Endothelial cell of umbilical vein (primary cell): ENCODE measurements around the gene ATF5. TPM values are rescaled to one million over a fixed set of nuclear protein-coding genes. Genes with fewer than 3 reads are reported as not detected.

Experiments
- BruUV-seq: library from RNA; stranded (reverse); fragments of 400-500 nt; replicated peaks from 2 replicates; lab custom pipeline; 2021; lab: Mats Ljungman, UMichigan
- CTCF ChIA-PET: fragments of 300-600, 350-600 bp; sonication (Branson Sonifier 250); formaldehyde crosslinking; loops from one replicate; lab custom pipeline; 2021; ENCODE audit warnings: antibody characterized with exemption, inconsistent platforms; lab: Charles Lee
- POLR2A ChIA-PET: fragments of 300-600, 350-600 bp; sonication (Branson Sonifier 250); formaldehyde crosslinking; loops from one replicate; lab custom pipeline; 2021; ENCODE audit warnings: antibody characterized with exemption, inconsistent platforms; lab: Charles Lee
- DNase-seq: peaks from one replicate; pipeline ENCODE4 v3.0.0-alpha.2; 2011; ENCODE audit warnings: low read depth, low spot score
- FAIRE-seq: peaks from 2 replicates; lab custom pipeline; 2011; peaks lifted over from hg19 to GRCh38; lab: Jason Lieb, UNC
- H2AFZ ChIP-seq: 2 replicates; pipeline ENCODE4 v1.6.0; 2012; ENCODE audit warnings: low read depth, low read length, control low read depth, inconsistent platforms
- H3K27ac ChIP-seq: 2 replicates; pipeline ENCODE4 v1.5.1; 2011; ENCODE audit warnings: low read depth, mild to moderate bottlenecking, control low read depth, low read length, moderate library complexity; ENCODE audit not compliant: insufficient read depth
- H3K27me3 ChIP-seq, 2 experiments: 2 replicates each; pipeline versions ENCODE4 v1.6.0 to v1.6.1; 2011; ENCODE audit warnings: low read length in 2 of 2, mixed read lengths in 1 of 2; ENCODE audit not compliant: control insufficient read depth in 2 of 2, insufficient read depth in 2 of 2
- H3K36me3 ChIP-seq, 2 experiments: 2 replicates in 1 of 2; 3 replicates in 1 of 2; pipeline ENCODE4 v1.5.1; 2011; ENCODE audit warnings: low read length in 2 of 2, mild to moderate bottlenecking in 1 of 2, moderate library complexity in 1 of 2; ENCODE audit not compliant: control insufficient read depth in 2 of 2, insufficient read depth in 2 of 2; ENCODE audit errors: extremely low read depth in 1 of 2
- H3K4me1 ChIP-seq: 3 replicates; pipeline ENCODE4 v1.5.1; 2011; ENCODE audit warnings: mild to moderate bottlenecking, low read length; ENCODE audit not compliant: control insufficient read depth, insufficient read depth; ENCODE audit errors: extremely low read depth
- H3K4me2 ChIP-seq: 2 replicates; pipeline ENCODE4 v1.6.1; 2011; ENCODE audit warnings: low read length, control low read depth, mixed read lengths; ENCODE audit not compliant: insufficient read depth
- H3K4me3 ChIP-seq, 3 experiments: fragments of 200-600 bp in 1 of 3; sonication (generic), shearing (Covaris generic) in 1 of 3; replicated peaks in 1 of 3; 2 replicates each; pipeline ENCODE4 v1.5.1; 2011 to 2016; ENCODE audit warnings: control low read depth in 3 of 3, low read length in 3 of 3, mild to moderate bottlenecking in 2 of 3, inconsistent platforms in 1 of 3, low read depth in 1 of 3, moderate library complexity in 1 of 3; ENCODE audit not compliant: insufficient read depth in 1 of 3
- H3K79me2 ChIP-seq: 2 replicates; pipeline ENCODE4 v1.6.0; 2012; ENCODE audit warnings: low read length, inconsistent platforms; ENCODE audit not compliant: control insufficient read depth, insufficient read depth
- H3K9ac ChIP-seq: replicated peaks from 2 replicates; pipeline ENCODE3; 2011; ENCODE audit warnings: low read length, control low read depth; ENCODE audit not compliant: insufficient read depth; ENCODE audit errors: extremely low read depth
- H3K9me1 ChIP-seq: replicated peaks from 3 replicates; pipeline ENCODE4 v1.6.0; 2011; ENCODE audit warnings: mild to moderate bottlenecking, low read length; ENCODE audit not compliant: control insufficient read depth, insufficient read depth; ENCODE audit errors: extremely low read depth
- H3K9me3 ChIP-seq: replicated peaks from 2 replicates; pipeline ENCODE4 v1.5.1; 2012; ENCODE audit warnings: low read length, inconsistent platforms; ENCODE audit not compliant: control insufficient read depth, insufficient read depth
- H4K20me1 ChIP-seq: replicated peaks from 2 replicates; pipeline ENCODE3; 2011; ENCODE audit warnings: mild to moderate bottlenecking, low read length; ENCODE audit not compliant: control insufficient read depth, insufficient read depth; ENCODE audit errors: extremely low read depth
- CTCF ChIP-seq, 2 donors: IDR thresholded peaks; 1 replicate in 1 of 2; 2 replicates in 1 of 2; pipeline ENCODE4 v1.5.1; 2011; ENCODE audit warnings: low read length in 2 of 2, mild to moderate bottlenecking in 2 of 2, moderate library complexity in 2 of 2, control low read depth in 1 of 2, inconsistent platforms in 1 of 2, low read depth in 1 of 2; ENCODE audit not compliant: insufficient read depth in 1 of 2; ENCODE audit errors: extremely low read depth in 1 of 2
- EZH2 ChIP-seq: IDR thresholded peaks from 2 replicates; pipeline ENCODE4 v1.6.1; 2012; ENCODE audit warnings: borderline replicate concordance, low read depth, mild to moderate bottlenecking, moderate library complexity, low read length, inconsistent platforms; ENCODE audit not compliant: severe bottlenecking
- FOS ChIP-seq: IDR thresholded peaks from 2 replicates; pipeline ENCODE4 v1.6.1; 2011; ENCODE audit warnings: mild to moderate bottlenecking, low read length, moderate library complexity, borderline replicate concordance; ENCODE audit not compliant: insufficient read depth
- GATA2 ChIP-seq: IDR thresholded peaks from 2 replicates; pipeline ENCODE4 v1.7.0; 2011; ENCODE audit warnings: low read depth, mild to moderate bottlenecking, moderate library complexity, mixed read lengths, low read length; ENCODE audit not compliant: insufficient read length, insufficient read depth
- JUN ChIP-seq: IDR thresholded peaks from 2 replicates; pipeline ENCODE4 v1.6.1; 2011; ENCODE audit warnings: borderline replicate concordance, low read depth; ENCODE audit not compliant: insufficient read length, insufficient read depth
- MAX ChIP-seq: IDR thresholded peaks from 2 replicates; pipeline ENCODE4 v1.6.1; 2011; ENCODE audit not compliant: insufficient read depth, insufficient read length
- MYC ChIP-seq: IDR thresholded peaks from one replicate; pipeline ENCODE4 v1.6.1; 2011; ENCODE audit warnings: mild to moderate bottlenecking, low read depth, low read length
- POLR2A ChIP-seq: IDR thresholded peaks from 2 replicates; pipeline ENCODE4 v1.6.1; 2012; ENCODE audit warnings: low read depth, mild to moderate bottlenecking, control low read depth, low read length
- POLR2AphosphoS5 ChIP-seq: IDR thresholded peaks from 2 replicates; pipeline ENCODE4 v1.6.1; 2012; ENCODE audit warnings: low read depth, mild to moderate bottlenecking, control low read depth, low read length, moderate library complexity; ENCODE audit not compliant: insufficient read depth
- dilution Hi-C: fragments of 300-500 bp; cut with MboI; formaldehyde crosslinking; loops from one replicate; pipeline ENCODE4 v1.15.0; 2019; ENCODE audit warnings: low sequenced_read_pairs; ENCODE audit not compliant: extremely low pct_ligation_motif_present
- intact Hi-C: fragments of 100-400 bp; cut with micrococcal nuclease; formaldehyde crosslinking; loops from one replicate; pipeline ENCODE4 v1.10.0; 2022
- polyA plus RNA-seq, 4 experiments: library from polyadenylated mRNA; depleted of rRNA in 3 of 4; stranded (reverse) in 3 of 4; unstranded in 1 of 4; fragments of >200 nt; gene quantifications; 2 replicates each; pipeline versions ENCODE4 v1.2.1 to v1.2.3, GENCODE V29; 2011 to 2012; ENCODE audit warnings: missing spikeins in 1 of 4
- total RNA-seq: library from RNA; stranded (reverse); gene quantifications from 2 replicates; pipeline ENCODE4 v1.2.3, GENCODE V29; 2021

The ATF5 gene
- total and polyA plus RNA-seq, 2 donors (not counting 3 experiments of a cell fraction or from before 2014, with no cell fraction given), result 23.2 to 46.0 TPM

GRCh38 chr19:49887665-49888509, 41.1 kb upstream of the ATF5 start:
- intact Hi-C loops, result no loop called here
- ChIA-PET POLR2A (no interaction called here), CTCF (no interaction called here)

More at GRCh38 chr19:49887665-49888509, 41.1 kb upstream of the ATF5 start:
- Histone ChIP-seq H3K4me2 (no peak overlapping the region), H2AFZ (no peak overlapping the region), H3K27ac (no peak overlapping the region), H3K27me3 (no peaks in the 10 kb centered on the region), H3K4me1 (peaks cover 3% of the 10 kb centered on the region), H4K20me1 (no peaks in the 10 kb centered on the region), H3K79me2 (no peaks in the 10 kb centered on the region), H3K9me3 (no peaks in the 10 kb centered on the region), H3K9ac (no peak overlapping the region), H3K36me3 (peaks cover 15 to 18% of the 10 kb centered on the region in 2 experiments), H3K4me3 (no peak overlapping the region), H3K9me1 (no peaks in the 10 kb centered on the region)
- TF ChIP-seq GATA2 (no peak), MAX (no peak), POLR2A (no peak), POLR2AphosphoS5 (no peak), JUN (no peak), EZH2 (no peak), FOS (no peak), CTCF (IDR thresholded peaks at IDR 0.05; ENCODE audit: extremely low read depth in 1 of 2, insufficient read depth in 1 of 2, low read depth in 1 of 2, low read length in 2 of 2) (no peak), MYC (no peak)
- no TSS peak for BruUV-seq
- dilution Hi-C loops, result no loop called here
- FAIRE-seq, result no peak
- no peak for DNase-seq
